Fibroblast of villous mesenchyme (primary cell): ENCODE data around the gene SLC35C1. TPM values are rescaled to one million over a fixed set of nuclear protein-coding genes. Genes with fewer than 3 reads are reported as not detected.

Source experiments
- DNase-seq: peaks from one replicate; pipeline ENCODE4 v3.0.0-alpha.2; 2010; ENCODE audit warnings: low read depth
- H3K4me3 ChIP-seq: 2 replicates; pipeline ENCODE4 v1.5.1; 2011; ENCODE audit warnings: low read depth, mild to moderate bottlenecking, low read length
- CTCF ChIP-seq: IDR thresholded peaks from 2 replicates; pipeline ENCODE4 v1.5.1; 2012; ENCODE audit warnings: low read depth, mild to moderate bottlenecking, low read length; ENCODE audit not compliant: insufficient read depth
- total RNA-seq: library from RNA; depleted of rRNA; stranded (reverse); fragments of >200 nt; gene quantifications from 2 replicates; pipeline ENCODE4 v1.2.3, GENCODE V29; 2012

Gene SLC35C1
- total RNA-seq, 1 donor = 14.2 TPM

- no peak for TF ChIP-seq CTCF
- no peak overlapping the region for H3K4me3 ChIP-seq
- DNase-seq = no peak
These were observed 39.1 kb upstream of the SLC35C1 start for GRCh38 chr11:45765836-45766235.

- H3K4me3 ChIP-seq = no peak overlapping the region
- no peak for DNase-seq
- TF ChIP-seq CTCF = no peak
These were observed 38.5 kb upstream of the SLC35C1 start for GRCh38 chr11:45766469-45766868.

DNA sequence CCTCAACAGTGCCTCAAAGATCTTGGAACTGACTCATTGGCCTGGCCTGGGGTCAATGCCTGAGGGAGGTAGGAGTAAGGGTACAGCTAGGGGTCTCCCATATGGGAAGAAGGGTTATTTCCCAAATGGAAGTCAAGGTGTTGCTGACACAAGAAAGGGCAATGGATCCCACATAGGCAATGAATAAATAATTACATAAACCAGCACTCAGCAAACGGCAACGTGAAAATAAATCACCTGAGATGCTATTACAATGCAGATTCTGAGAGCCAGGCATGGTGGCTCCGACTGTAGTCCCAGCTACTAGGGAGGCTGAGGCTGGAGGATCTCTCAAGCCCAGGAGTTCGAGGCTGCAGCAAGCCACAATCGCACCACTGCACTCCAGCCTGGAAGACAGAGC, 36.5 kb upstream of the SLC35C1 start:
- DNase-seq = no peak
- no peak for TF ChIP-seq CTCF

GRCh38 chr11:45769960-45770359, 35.0 kb upstream of the SLC35C1 start:
- H3K4me3 ChIP-seq = no peak overlapping the region
- TF ChIP-seq CTCF = no peak
- DNase-seq = no peak

More for the DNA sequence above, 36.5 kb upstream of the SLC35C1 start:
- no peak overlapping the region for H3K4me3 ChIP-seq

DNA sequence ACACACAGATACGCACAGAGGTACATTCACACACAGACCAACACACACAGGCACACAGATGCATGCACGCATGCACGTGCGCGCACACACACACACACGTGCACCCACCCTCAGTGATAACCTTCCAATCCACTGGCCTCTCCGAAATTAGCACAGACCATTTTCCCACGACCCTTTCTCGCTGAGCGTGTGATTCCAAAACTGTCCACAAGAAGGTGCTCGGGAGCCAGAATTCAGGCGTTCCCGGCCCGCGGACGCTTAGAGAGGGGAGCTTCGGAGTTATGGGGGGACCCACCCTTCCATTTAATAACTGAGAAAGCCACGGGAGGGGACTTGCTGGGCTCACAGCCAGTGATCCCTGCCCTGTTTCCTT, 33.8 kb upstream of the SLC35C1 start:
- H3K4me3 ChIP-seq = peak overlapping the region; percentile 57
- peak; percentile 55 for DNase-seq
- peak; percentile 97 for TF ChIP-seq CTCF

- peak; percentile 65 for DNase-seq
- peak; percentile 96 for TF ChIP-seq CTCF
- peak overlapping the region; percentile 57 for H3K4me3 ChIP-seq
These were observed 33.1 kb upstream of the SLC35C1 start for GRCh38 chr11:45771566-45772448.

- DNase-seq = no peak
- H3K4me3 ChIP-seq = no peak overlapping the region
- TF ChIP-seq CTCF = no peak
These were observed 32.5 kb upstream of the SLC35C1 start for GRCh38 chr11:45772449-45772774.
